HL-60 (cell line): Measurements from ENCODE around the gene KRT34.
"Not testable (repeated sequence)": the region's sequence is repeated elsewhere in the genome, so short reads cannot be mapped to it uniquely, and the experiment has no call there.

ENCODE experiments used
- DNase-seq, 2 experiments: peaks; one replicate each; pipeline ENCODE4 v3.0.0-alpha.2; 2010 to 2020; ENCODE audit warnings: low read depth in 1 of 2, low spot score in 1 of 2
- H3K27ac ChIP-seq: fragments of 250-450 bp; sonication (Bioruptor Pico); replicated peaks from 2 replicates; pipeline ENCODE4 v1.5.1; 2020; ENCODE audit warnings: mild to moderate bottlenecking, moderate library complexity
- H3K27me3 ChIP-seq: fragments of 250-450 bp; sonication (Bioruptor Pico); 2 replicates; pipeline ENCODE4 v1.5.1; 2021; ENCODE audit warnings: mild to moderate bottlenecking, moderate library complexity; ENCODE audit not compliant: insufficient read depth, poor library complexity, severe bottlenecking
- H3K4me3 ChIP-seq: replicated peaks from 2 replicates; pipeline ENCODE4 v1.5.1; 2011; ENCODE audit warnings: mild to moderate bottlenecking, control low read depth, low read length; ENCODE audit not compliant: insufficient read depth
- CTCF ChIP-seq: IDR thresholded peaks from one replicate; pipeline ENCODE4 v1.5.1; 2011; ENCODE audit warnings: low read length, control low read depth, inconsistent platforms; ENCODE audit not compliant: insufficient read depth
- GABPA ChIP-seq: IDR thresholded peaks from 2 replicates; pipeline ENCODE4 v1.6.1; 2012; ENCODE audit warnings: low read depth
- POLR2AphosphoS5 ChIP-seq: IDR thresholded peaks from 2 replicates; pipeline ENCODE4 v1.6.1; 2012; ENCODE audit warnings: low read depth
- REST ChIP-seq: IDR thresholded peaks from 2 replicates; pipeline ENCODE4 v1.6.1; 2012; ENCODE audit warnings: low read depth; ENCODE audit not compliant: insufficient replicate concordance
- SPI1 ChIP-seq: IDR thresholded peaks from 2 replicates; pipeline ENCODE4 v1.6.1; 2012; ENCODE audit warnings: low read depth, mild to moderate bottlenecking, borderline replicate concordance

Gene KRT34

DNA sequence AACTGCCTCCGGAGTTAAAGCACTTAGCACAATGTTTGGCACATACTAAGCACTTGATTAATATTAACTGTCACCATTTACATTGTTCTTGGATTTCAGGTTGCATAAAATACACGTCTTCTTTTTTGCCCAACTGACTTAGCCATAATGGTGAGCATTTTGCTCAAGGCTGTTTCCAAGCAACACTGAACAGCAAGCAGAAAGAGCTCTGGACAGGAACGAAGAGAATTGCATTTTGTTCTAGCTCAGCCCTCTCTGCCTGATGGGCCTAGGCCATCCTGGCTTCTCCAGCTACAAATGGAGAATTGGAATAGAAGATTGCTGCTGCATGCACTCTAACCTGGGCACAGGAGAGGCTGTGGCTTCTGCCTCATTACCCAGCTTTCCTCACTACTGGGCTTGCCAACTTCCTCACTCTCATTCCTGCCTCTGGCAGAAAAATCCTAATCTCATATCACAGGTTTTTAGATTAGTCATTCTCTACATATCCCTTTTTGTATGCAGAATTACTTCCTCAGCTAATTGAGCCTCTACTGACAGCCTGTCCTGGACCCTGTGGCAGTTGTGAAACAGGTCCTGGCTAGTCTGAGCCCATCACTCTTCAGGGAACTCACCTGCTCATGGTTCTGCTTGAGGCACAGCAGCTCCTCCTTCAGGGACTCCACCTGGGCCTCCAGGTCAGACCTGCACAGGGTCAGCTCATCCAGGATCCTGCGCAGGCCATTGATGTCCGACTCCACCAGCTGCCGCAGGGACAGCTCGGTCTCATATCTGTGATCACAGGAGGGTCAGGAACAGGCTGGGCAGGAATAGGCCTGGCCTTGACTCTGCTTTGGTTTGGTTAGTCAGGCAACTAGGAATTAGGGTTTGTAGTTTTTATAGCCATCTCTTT lies 34.0 kb downstream of the KRT34 start:
- no peak overlapping the region for H3K27ac ChIP-seq
- no peaks in the 10 kb centered on the region for H3K27me3 ChIP-seq
- TF ChIP-seq GABPA = no peak
- no peak for TF ChIP-seq REST
- TF ChIP-seq POLR2AphosphoS5 = no peak
- TF ChIP-seq CTCF = no peak
- no peak for TF ChIP-seq SPI1
- H3K4me3 ChIP-seq = no peak overlapping the region
- DNase-seq = no peak

DNA sequence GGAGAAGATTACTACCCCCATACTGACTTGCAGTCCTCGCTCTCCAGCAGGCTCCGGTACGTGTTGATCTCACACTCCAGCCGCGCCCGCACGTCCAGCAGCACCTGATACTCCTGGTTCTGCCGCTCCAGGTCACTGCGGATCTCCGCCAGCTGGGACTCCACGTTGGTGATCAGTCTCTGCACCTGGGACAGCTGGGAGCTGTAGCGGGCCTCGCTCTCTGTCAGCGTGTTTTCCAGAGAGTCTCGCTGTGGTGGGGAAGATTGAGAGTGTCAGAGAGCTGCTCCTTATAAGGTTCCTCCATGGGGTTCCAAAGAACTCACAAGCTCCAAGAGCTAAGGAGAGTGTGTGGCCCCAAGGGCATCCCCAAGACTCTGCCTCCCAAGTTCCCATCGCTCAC lies 35.7 kb downstream of the KRT34 start:
- H3K27ac ChIP-seq = not testable (repeated sequence)

GRCh38 chr17:41345992-41346391 lies 36.1 kb downstream of the KRT34 start:
- H3K27ac ChIP-seq = no peak overlapping the region
- H3K4me3 ChIP-seq = no peak overlapping the region
- TF ChIP-seq SPI1 (no peak), CTCF (no peak), GABPA (no peak)
- no peaks in the 10 kb centered on the region for H3K27me3 ChIP-seq
- no peak for DNase-seq

More for the DNA sequence above, 35.7 kb downstream of the KRT34 start:
- not testable (repeated sequence) for DNase-seq, H3K27me3 ChIP-seq, H3K4me3 ChIP-seq

DNA sequence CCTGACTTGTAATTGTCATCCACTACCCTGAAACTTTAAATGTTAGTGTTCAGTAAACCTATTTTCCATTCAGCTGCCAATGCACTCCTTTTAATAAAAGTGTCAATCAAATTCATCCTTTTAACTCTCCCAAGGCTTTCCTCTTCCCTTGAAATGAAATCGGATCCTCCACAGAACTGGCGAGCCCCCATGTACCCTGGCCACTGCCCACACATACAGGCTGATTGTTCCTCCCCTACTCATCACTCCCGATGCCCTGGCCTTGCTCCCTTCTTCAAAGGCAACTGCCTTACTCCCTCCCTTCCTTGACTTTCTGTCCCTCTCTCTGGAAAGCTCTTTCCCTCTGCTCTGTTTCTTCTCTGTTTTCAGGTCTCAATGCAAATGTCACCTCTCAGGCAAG lies 39.1 kb downstream of the KRT34 start:
- no peak for TF ChIP-seq POLR2AphosphoS5
- no peak for TF ChIP-seq GABPA
- TF ChIP-seq REST = no peak
- no peak for TF ChIP-seq SPI1
- no peak for TF ChIP-seq CTCF
- H3K27me3 ChIP-seq = peaks cover 4% of the 10 kb centered on the region
- DNase-seq = no peak
- H3K4me3 ChIP-seq = no peak overlapping the region
- no peak overlapping the region for H3K27ac ChIP-seq
